Activated T-cell treated with anti-CD3 and anti-CD28 coated beads, Interleukin-2, amount 50 U/mL, for 24 hours (primary cell): ENCODE data around the gene SLITRK6.

Experiments used
- DNase-seq: peaks from one replicate; pipeline ENCODE4 v3.0.0-alpha.2; 2020
- H3K27ac Mint-ChIP-seq: 2 replicates; pipeline ENCODE4 v1.8.0; 2020; ENCODE audit warnings: mild to moderate bottlenecking, mixed read lengths
- H3K27me3 Mint-ChIP-seq: 2 replicates; pipeline ENCODE4 v1.8.0; 2020; ENCODE audit warnings: mixed read lengths
- H3K36me3 Mint-ChIP-seq: 2 replicates; pipeline ENCODE4 v1.8.0; 2020; ENCODE audit warnings: low read depth, mixed read lengths
- H3K4me1 Mint-ChIP-seq: 2 replicates; pipeline ENCODE4 v1.8.0; 2020; ENCODE audit warnings: low read depth, mixed read lengths
- H3K4me3 Mint-ChIP-seq: 2 replicates; pipeline ENCODE4 v1.8.0; 2020; ENCODE audit warnings: mild to moderate bottlenecking, moderate library complexity, mixed read lengths
- H3K9me3 Mint-ChIP-seq: 2 replicates; pipeline ENCODE4 v1.8.0; 2020; ENCODE audit warnings: mixed read lengths

The SLITRK6 gene, protein sequence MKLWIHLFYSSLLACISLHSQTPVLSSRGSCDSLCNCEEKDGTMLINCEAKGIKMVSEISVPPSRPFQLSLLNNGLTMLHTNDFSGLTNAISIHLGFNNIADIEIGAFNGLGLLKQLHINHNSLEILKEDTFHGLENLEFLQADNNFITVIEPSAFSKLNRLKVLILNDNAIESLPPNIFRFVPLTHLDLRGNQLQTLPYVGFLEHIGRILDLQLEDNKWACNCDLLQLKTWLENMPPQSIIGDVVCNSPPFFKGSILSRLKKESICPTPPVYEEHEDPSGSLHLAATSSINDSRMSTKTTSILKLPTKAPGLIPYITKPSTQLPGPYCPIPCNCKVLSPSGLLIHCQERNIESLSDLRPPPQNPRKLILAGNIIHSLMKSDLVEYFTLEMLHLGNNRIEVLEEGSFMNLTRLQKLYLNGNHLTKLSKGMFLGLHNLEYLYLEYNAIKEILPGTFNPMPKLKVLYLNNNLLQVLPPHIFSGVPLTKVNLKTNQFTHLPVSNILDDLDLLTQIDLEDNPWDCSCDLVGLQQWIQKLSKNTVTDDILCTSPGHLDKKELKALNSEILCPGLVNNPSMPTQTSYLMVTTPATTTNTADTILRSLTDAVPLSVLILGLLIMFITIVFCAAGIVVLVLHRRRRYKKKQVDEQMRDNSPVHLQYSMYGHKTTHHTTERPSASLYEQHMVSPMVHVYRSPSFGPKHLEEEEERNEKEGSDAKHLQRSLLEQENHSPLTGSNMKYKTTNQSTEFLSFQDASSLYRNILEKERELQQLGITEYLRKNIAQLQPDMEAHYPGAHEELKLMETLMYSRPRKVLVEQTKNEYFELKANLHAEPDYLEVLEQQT

DNA sequence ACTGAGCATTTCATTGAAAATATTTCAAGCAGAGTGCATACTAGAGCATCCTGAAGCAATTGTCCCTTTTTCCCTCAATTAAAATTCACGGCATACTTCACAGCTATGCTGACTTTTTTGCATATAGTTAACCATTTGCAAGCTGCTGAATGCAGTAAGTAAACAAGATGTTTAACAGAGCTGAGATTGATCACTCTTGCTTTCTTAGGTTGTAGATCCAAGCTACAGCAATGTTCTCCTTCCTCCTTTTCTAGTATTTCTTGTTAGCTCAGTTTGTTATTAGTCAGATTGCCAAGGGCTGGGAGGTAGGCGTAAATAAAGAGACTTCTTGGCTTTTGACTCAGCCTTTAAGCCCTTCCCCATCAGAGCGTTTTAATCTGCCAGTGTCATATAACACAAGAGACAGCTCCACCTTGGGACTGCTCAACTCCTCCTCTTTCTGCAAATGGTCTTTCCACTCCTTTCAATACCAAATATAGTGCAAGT is at the start of gene SLITRK6:
TSS of gene SLITRK6 (minus strand) at position 323 of the 486 bp plus-strand sequence. CDS start 2,911 bp downstream, outside the sequence.
- no peak for DNase-seq

DNA sequence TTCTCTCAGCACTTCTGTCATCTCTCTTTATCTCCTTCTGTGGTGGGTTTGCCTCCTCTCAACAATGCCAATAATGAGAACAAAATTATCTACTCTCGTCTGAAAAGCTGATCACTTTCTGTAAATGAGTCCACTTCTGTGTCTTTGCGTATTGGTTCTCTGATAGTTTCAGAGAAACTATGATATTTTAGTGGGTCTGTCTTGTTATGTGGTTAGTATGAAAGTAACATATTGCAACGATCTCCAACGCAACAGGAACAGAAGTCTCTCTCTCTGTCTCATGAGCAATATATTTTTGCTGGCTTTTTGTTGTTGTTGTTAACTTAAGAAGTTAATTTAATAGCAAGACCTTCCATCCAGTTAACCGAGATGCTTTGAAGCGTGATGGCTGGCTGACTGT is 47.8 kb upstream of the SLITRK6 start:
- no peak overlapping the region for H3K27ac Mint-ChIP-seq
- H3K36me3 Mint-ChIP-seq = no peaks in the 10 kb centered on the region
- H3K4me3 Mint-ChIP-seq = no peak overlapping the region
- H3K4me1 Mint-ChIP-seq = no peaks in the 10 kb centered on the region
- peaks cover 6% of the 10 kb centered on the region for H3K9me3 Mint-ChIP-seq
- no peak for DNase-seq
- H3K27me3 Mint-ChIP-seq = no peaks in the 10 kb centered on the region

More for the DNA sequence above, at the start of gene SLITRK6:
- no peak within 1 kb of the TSS for H3K4me3 Mint-ChIP-seq
- H3K4me1 Mint-ChIP-seq = no peaks in the 10 kb centered on the region
- H3K9me3 Mint-ChIP-seq = no peaks in the 10 kb centered on the region
- no peaks in the 10 kb centered on the region for H3K36me3 Mint-ChIP-seq
- H3K27me3 Mint-ChIP-seq = no peaks in the 10 kb centered on the region
- H3K27ac Mint-ChIP-seq = no peak within 1 kb of the TSS

DNA sequence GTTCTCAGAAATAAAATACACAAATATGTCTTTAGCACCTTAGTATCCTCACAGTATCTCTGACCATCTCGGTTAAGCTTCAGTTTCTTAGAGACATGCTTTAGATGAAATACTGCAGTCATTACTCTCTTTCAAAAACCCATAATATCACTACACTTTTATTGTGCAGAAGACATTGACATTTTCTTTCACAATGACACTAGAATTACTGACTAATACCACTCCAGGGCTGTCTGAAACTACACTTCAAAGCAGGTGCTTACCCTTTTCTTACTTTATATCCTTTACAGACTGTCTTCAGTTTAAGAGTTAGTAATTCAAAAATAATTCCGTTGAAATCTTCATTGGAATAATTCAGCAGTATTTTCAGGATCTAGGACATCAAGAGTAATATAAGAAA is 42.2 kb upstream of the SLITRK6 start:
- Mint-ChIP-seq H3K4me1 (no peaks in the 10 kb centered on the region), H3K36me3 (no peaks in the 10 kb centered on the region), H3K4me3 (no peak overlapping the region), H3K27me3 (no peaks in the 10 kb centered on the region), H3K9me3 (no peaks in the 10 kb centered on the region), H3K27ac (no peak overlapping the region)
- DNase-seq = no peak

DNA sequence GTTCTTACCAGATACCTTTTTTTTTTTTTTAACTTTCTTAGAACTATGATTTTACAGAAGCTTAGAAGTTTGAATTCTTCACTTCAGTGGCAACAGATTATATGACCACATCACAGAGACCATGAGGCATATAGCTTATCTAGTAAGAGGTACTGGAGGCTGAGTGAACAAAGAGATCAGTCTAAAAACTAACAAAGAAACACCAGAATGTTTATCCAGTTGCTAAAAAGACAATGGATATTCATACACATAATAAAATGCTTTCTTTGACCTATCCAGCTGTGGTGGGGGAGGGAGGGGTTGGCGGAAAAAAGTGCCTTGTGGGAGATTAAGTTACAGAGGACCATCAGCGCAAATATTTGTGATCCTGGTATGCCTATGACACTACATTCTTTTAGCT is 34.7 kb upstream of the SLITRK6 start:
- Mint-ChIP-seq H3K4me1 (no peaks in the 10 kb centered on the region), H3K27ac (no peak overlapping the region), H3K4me3 (no peak overlapping the region), H3K9me3 (no peaks in the 10 kb centered on the region), H3K27me3 (no peaks in the 10 kb centered on the region), H3K36me3 (no peaks in the 10 kb centered on the region)
- no peak for DNase-seq

DNA sequence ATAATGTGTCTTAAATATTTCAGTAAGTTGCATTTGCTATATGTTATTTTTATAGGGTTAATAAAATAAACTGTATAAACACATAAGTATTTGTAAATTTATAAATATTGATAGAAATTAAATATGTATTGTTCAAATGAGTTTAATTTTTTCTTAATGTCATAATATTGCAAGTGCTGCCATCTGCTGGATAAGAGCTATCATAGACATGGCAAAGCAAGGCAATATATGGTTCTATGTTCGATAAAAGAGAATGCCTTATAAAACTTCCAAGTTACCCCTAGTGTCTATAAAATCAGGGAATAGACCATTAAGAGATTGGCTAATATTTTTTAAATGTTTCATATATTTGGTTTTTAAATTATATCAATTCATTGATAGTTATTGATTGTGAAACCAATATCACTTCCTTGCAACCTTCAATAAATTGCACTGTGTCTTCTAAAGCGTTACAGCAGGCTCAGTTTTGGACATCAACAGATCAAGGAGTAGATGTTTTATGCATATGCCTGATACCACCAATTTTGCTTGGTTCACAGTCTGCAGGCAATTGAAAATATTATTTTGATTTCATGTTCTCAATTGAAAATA is 29.0 kb upstream of the SLITRK6 start:
- Mint-ChIP-seq H3K27me3 (no peaks in the 10 kb centered on the region), H3K9me3 (no peaks in the 10 kb centered on the region), H3K4me1 (no peaks in the 10 kb centered on the region), H3K36me3 (no peaks in the 10 kb centered on the region), H3K27ac (no peak overlapping the region), H3K4me3 (no peak overlapping the region)
- DNase-seq = no peak

DNA sequence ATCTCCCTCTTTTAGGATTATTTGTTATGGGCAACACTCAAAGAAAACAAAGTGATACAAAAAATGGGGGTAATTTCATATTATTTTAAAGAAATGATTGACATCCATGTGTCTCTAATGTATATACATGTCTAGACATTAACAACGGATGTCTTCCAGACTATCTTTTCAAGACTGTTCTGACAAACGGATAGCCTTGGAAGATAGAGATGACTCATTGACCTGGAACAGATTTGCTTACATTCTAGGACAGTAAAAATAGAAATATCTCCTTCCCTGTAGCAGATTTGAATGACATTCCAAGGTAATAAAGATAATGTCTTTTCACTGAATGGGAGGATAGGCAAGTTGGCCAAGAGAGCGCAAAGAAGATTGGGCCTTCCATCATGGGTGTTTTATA is 26.2 kb upstream of the SLITRK6 start:
- Mint-ChIP-seq H3K4me1 (no peaks in the 10 kb centered on the region), H3K36me3 (no peaks in the 10 kb centered on the region), H3K27ac (no peak overlapping the region), H3K9me3 (no peaks in the 10 kb centered on the region), H3K27me3 (no peaks in the 10 kb centered on the region), H3K4me3 (no peak overlapping the region)
- DNase-seq = no peak

DNA sequence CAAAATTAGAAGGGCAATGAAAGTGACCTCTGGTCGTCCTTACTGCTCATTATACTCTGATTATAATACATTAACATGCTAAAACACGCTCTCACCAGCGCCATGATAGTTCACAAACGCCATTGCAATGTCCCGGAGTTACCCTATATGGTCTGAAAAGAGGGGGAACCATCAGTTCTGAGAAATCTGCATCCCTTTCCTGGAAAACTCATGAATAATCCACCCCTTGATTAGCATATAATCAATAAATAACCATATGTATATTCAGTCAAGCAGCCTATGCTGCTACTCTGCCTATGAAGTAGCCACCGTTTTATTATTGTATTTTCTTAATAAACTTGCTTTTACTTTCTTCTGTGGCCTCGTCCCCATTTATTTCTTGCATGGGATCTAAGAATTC is 24.6 kb upstream of the SLITRK6 start:
- DNase-seq = no peak
- Mint-ChIP-seq H3K4me1 (no peaks in the 10 kb centered on the region), H3K9me3 (no peaks in the 10 kb centered on the region), H3K27me3 (no peaks in the 10 kb centered on the region), H3K36me3 (no peaks in the 10 kb centered on the region), H3K4me3 (no peak overlapping the region), H3K27ac (no peak overlapping the region)

DNA sequence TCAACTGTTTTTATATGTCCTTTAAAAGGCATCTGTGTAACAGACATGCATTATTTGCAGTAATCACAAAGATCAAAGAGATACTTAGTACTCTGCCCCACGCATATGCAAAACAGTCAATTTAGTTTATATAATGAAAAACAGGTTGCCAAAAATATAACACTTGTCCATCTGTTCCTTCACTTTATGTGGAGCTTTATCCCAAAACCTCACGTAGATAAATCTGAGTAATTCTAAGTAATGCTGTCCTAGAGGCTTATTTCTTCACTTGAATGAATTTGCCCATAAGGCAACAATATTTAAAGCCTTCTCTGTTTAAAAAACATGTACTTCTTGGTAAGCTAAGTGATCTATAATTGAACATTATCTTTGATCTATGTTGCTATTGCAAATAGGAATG is 20.3 kb upstream of the SLITRK6 start:
- no peaks in the 10 kb centered on the region for H3K9me3 Mint-ChIP-seq
- no peak overlapping the region for H3K27ac Mint-ChIP-seq
- H3K27me3 Mint-ChIP-seq = no peaks in the 10 kb centered on the region
- H3K4me3 Mint-ChIP-seq = no peak overlapping the region
- no peaks in the 10 kb centered on the region for H3K36me3 Mint-ChIP-seq
- no peaks in the 10 kb centered on the region for H3K4me1 Mint-ChIP-seq
- DNase-seq = no peak

DNA sequence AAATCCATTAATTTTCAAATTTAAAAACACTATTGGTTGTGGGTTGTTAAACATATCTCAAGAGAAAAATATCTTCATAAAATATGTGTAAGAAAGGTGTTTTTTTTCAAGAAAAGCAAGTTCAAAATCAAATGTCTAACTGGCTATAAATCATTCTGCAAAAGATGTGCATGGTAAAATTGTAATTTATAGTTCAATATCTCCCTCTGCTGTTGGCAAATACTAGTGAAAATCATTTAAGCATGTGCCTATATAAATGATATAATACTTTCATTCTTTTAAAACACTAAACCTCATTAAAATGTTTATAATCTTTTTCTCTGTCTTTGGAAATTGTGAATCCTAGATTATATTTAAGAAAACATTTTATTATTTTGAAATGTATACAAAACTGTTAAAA is 17.2 kb upstream of the SLITRK6 start:
- Mint-ChIP-seq H3K4me1 (no peaks in the 10 kb centered on the region), H3K27ac (no peak overlapping the region), H3K4me3 (no peak overlapping the region), H3K27me3 (no peaks in the 10 kb centered on the region), H3K36me3 (no peaks in the 10 kb centered on the region), H3K9me3 (no peaks in the 10 kb centered on the region)
- DNase-seq = no peak

DNA sequence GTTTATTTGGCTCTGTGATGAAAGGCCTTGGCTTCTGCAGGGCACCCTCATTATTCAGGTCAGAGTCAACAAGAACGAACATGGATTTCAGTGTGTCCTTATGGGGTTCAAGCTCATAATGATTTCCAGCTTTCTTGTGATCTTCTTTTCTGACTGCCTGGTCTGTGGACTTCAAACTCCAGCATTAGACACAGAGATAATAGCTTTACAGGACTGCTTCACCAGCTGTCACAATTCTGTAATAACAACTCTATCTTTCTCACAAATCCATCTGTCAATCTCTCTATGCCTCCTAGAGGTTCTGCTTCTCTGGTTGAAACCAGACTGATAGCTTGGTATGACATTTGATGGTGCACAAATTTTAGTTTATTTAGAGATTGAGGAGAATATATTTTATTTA is 13.1 kb upstream of the SLITRK6 start:
- no peaks in the 10 kb centered on the region for H3K9me3 Mint-ChIP-seq
- no peak overlapping the region for H3K4me3 Mint-ChIP-seq
- no peaks in the 10 kb centered on the region for H3K27me3 Mint-ChIP-seq
- no peaks in the 10 kb centered on the region for H3K4me1 Mint-ChIP-seq
- no peak overlapping the region for H3K27ac Mint-ChIP-seq
- DNase-seq = no peak
- no peaks in the 10 kb centered on the region for H3K36me3 Mint-ChIP-seq

DNA sequence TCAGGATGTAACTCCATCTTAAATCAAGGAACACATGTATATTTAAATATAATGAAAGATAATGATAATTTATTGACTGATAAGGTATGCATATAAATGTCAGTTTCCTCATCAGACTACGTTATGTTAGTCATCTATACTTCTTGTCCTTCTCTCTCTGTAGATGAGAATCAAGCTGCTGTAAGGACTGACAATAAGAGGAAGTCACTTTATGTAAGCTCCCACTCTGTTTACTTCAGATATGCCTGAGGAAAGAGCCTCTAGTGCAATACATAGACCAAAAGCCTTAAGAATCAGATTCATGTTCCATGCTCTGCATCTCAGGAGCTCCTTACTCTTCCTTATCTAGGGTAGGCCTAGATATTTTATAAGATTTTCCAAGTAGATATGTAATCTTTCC is 9.6 kb upstream of the SLITRK6 start:
- H3K27me3 Mint-ChIP-seq = no peaks in the 10 kb centered on the region
- no peak overlapping the region for H3K27ac Mint-ChIP-seq
- H3K4me1 Mint-ChIP-seq = no peaks in the 10 kb centered on the region
- no peaks in the 10 kb centered on the region for H3K9me3 Mint-ChIP-seq
- H3K36me3 Mint-ChIP-seq = no peaks in the 10 kb centered on the region
- no peak overlapping the region for H3K4me3 Mint-ChIP-seq
- DNase-seq = no peak

DNA sequence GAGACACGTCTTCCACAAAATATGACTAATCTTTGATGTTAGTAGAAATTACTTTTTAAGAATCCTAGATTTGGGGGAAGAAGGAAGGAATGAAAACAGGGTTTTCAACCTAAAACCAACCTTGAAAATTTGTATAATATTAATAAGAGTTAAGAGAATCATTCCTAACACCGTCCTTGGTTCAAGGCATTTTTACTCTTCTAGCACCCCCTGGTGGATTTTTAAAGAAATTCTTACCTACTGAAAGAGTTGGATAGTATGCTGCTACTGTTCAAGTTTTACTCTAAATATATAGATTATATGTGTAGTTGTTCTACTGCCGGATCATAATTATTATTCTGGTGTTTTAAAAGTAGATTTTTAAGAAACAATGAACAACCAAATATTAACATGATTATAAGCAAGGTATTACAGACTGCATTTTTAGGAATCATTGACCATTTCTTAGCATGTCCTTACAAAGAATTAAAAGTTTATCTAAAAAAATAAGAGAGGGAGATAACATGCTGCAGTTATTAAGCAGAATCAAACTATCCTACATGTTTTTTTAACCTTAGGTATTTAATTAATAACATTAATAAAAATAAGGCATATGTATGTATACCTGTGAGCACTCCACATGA is 7.4 kb upstream of the SLITRK6 start:
- Mint-ChIP-seq H3K9me3 (no peaks in the 10 kb centered on the region), H3K36me3 (no peaks in the 10 kb centered on the region), H3K27me3 (no peaks in the 10 kb centered on the region), H3K4me1 (no peaks in the 10 kb centered on the region), H3K27ac (no peak overlapping the region), H3K4me3 (no peak overlapping the region)
- no peak for DNase-seq

DNA sequence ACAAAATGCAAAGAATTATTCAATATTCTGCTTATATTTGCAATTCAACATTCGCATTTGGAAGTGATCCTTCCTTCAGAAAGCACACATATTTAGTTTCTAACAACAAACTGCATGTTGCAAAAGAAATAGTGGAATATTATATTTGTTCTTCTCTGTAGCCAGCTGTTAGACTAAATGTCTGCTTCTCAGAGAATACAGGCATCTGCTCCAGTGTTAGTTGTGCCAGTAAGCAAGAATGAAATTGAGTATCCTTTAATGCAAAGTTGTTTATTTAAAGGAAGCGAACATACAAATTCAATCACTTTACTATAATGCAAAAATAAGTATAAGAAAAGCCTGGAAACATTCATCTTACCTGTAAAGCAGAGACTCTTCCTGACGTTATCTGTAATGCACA is 663 bp downstream of the SLITRK6 start:
- no peak overlapping the region for H3K4me3 Mint-ChIP-seq
- H3K4me1 Mint-ChIP-seq = no peaks in the 10 kb centered on the region
- H3K27me3 Mint-ChIP-seq = no peaks in the 10 kb centered on the region
- no peak for DNase-seq
- H3K27ac Mint-ChIP-seq = no peak overlapping the region
- H3K36me3 Mint-ChIP-seq = no peaks in the 10 kb centered on the region
- H3K9me3 Mint-ChIP-seq = no peaks in the 10 kb centered on the region

DNA sequence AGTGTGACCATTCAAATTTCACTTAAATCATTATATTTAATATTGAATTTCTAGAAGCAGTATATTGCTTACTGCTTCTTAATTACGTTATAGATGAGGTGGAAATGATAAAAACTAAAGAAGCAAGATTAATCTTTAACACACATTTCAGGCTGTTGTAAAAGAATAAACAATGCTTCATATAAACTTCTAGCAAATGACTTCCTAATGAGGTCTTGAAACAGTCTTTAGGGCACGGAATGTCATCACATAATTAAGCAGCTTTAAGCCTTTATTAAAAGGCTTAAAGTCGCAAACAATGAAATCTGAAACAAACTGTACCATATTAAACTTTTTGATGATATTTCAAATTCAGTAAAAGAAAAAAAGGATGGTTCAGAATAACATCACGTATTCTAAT is 1.9 kb downstream of the SLITRK6 start:
- Mint-ChIP-seq H3K9me3 (no peaks in the 10 kb centered on the region), H3K27me3 (no peaks in the 10 kb centered on the region), H3K27ac (no peak overlapping the region), H3K4me1 (no peaks in the 10 kb centered on the region), H3K4me3 (no peak overlapping the region), H3K36me3 (no peaks in the 10 kb centered on the region)
- no peak for DNase-seq
